ENCODE measurements around the gene LHFPL6. TPM values are rescaled to one million over a fixed set of nuclear protein-coding genes. Genes with fewer than 3 reads are reported as not detected.

The LHFPL6 gene
- total RNA-seq, 1 experiment from 2014 or later, result 2.5 TPM

GRCh38 chr13:39483326-39483725, 119.7 kb downstream of the LHFPL6 start:
- 0 out of 2 replicates have a peak, but pooled peaks cover 6% of the 10 kb centered on the region for H3K9me2 ChIP-seq (ENCODE audit: insufficient read depth)
- no peak overlapping the region for H3K4me2 ChIP-seq
- no peak overlapping the region for H3K27ac ChIP-seq
- no peaks in the 10 kb centered on the region for H3K9me3 ChIP-seq (ENCODE audit: insufficient read depth, low read depth)
- H3F3A ChIP-seq (ENCODE audit: insufficient read depth, low read depth), result no peaks in the 10 kb centered on the region
- no peak overlapping the region for H2AFZ ChIP-seq
- intact Hi-C loops (cut with micrococcal nuclease; ENCODE audit: unreplicated experiment), result no loop called here
- H3K4me1 ChIP-seq (replicated peaks; ENCODE audit: insufficient read depth), result no peaks in the 10 kb centered on the region
- no peaks in the 10 kb centered on the region for H3K36me3 ChIP-seq (ENCODE audit: low read depth)
- no peaks in the 10 kb centered on the region for H3K27me3 ChIP-seq (ENCODE audit: insufficient read depth, low read depth)
- no peaks in the 10 kb centered on the region for H4K20me1 ChIP-seq (ENCODE audit: insufficient read depth)
- ChIA-PET POLR2A (ENCODE audit: unreplicated experiment) (interaction anchor here (0.7 kb wide), 1 partner anchor 896 kb away, joined by 5 read pairs; no protein-coding TSS in a partner anchor), CTCF (no interaction called here)
- H3K4me3 ChIP-seq, result no peak overlapping the region
- no peak for DNase-seq
- BruUV-seq (replicated peaks), result no TSS peak
- no peaks in the 10 kb centered on the region for H3K79me2 ChIP-seq (ENCODE audit: low read depth)
- TF ChIP-seq CTCF (conservative IDR thresholded peaks at IDR 0.05) (no peak), EZH2 (IDR thresholded peaks at IDR 0.05; ENCODE audit: low read depth) (no peak)

GRCh38 chr13:39481491-39481890, 121.5 kb downstream of the LHFPL6 start:
- no peak overlapping the region for H3K4me3 ChIP-seq
- POLR2A ChIA-PET (ENCODE audit: unreplicated experiment), result no interaction called here
- H4K20me1 ChIP-seq (ENCODE audit: insufficient read depth), result no peaks in the 10 kb centered on the region
- intact Hi-C loops (cut with micrococcal nuclease; ENCODE audit: unreplicated experiment), result no loop called here
- 0 out of 2 replicates have a peak, but pooled peaks cover 6% of the 10 kb centered on the region for H3K9me2 ChIP-seq (ENCODE audit: insufficient read depth)
- no peak overlapping the region for H3K4me2 ChIP-seq
- no peak overlapping the region for H3K27ac ChIP-seq
- no peaks in the 10 kb centered on the region for H3K27me3 ChIP-seq (ENCODE audit: insufficient read depth, low read depth)
- H3K9me3 ChIP-seq (ENCODE audit: insufficient read depth, low read depth), result no peaks in the 10 kb centered on the region
- BruUV-seq (replicated peaks), result no TSS peak
- no peak for DNase-seq
- TF ChIP-seq EZH2 (IDR thresholded peaks at IDR 0.05; ENCODE audit: low read depth) (no peak), CTCF (conservative IDR thresholded peaks at IDR 0.05) (no peak)
- no peaks in the 10 kb centered on the region for H3K36me3 ChIP-seq (ENCODE audit: low read depth)
- H3K79me2 ChIP-seq (ENCODE audit: low read depth), result no peaks in the 10 kb centered on the region
- no peaks in the 10 kb centered on the region for H3F3A ChIP-seq (ENCODE audit: insufficient read depth, low read depth)
- H2AFZ ChIP-seq, result no peak overlapping the region
- no peaks in the 10 kb centered on the region for H3K4me1 ChIP-seq (replicated peaks; ENCODE audit: insufficient read depth)
- CTCF ChIA-PET, result no interaction called here

GRCh38 chr13:39474600-39474999, 128.4 kb downstream of the LHFPL6 start:
- Histone ChIP-seq H3K4me1 (replicated peaks; ENCODE audit: insufficient read depth) (no peaks in the 10 kb centered on the region), H3K4me2 (no peak overlapping the region), H3K9me3 (ENCODE audit: insufficient read depth, low read depth) (no peaks in the 10 kb centered on the region), H3F3A (ENCODE audit: insufficient read depth, low read depth) (no peaks in the 10 kb centered on the region), H3K79me2 (ENCODE audit: low read depth) (no peaks in the 10 kb centered on the region), H3K4me3 (no peak overlapping the region), H3K27me3 (ENCODE audit: insufficient read depth, low read depth) (no peaks in the 10 kb centered on the region), H3K27ac (no peak overlapping the region), H2AFZ (no peak overlapping the region), H4K20me1 (ENCODE audit: insufficient read depth) (no peaks in the 10 kb centered on the region), H3K9me2 (ENCODE audit: insufficient read depth) (no peaks in the 10 kb centered on the region), H3K36me3 (ENCODE audit: low read depth) (no peaks in the 10 kb centered on the region)
- POLR2A ChIA-PET (ENCODE audit: unreplicated experiment), result no interaction called here
- CTCF ChIA-PET, result no interaction called here
- BruUV-seq (replicated peaks), result no TSS peak
- intact Hi-C loops (cut with micrococcal nuclease; ENCODE audit: unreplicated experiment), result no loop called here
- DNase-seq, result no peak
- TF ChIP-seq CTCF (conservative IDR thresholded peaks at IDR 0.05) (no peak), EZH2 (IDR thresholded peaks at IDR 0.05; ENCODE audit: low read depth) (no peak)

Measured in PC-9 (cell line).